GM12864 (cell line): ENCODE measurements around the gene DESI1.
A peak's percentile ranks its signal among the peaks of the same experiment; 100 is the strongest.
"Not testable (repeated sequence)": the region's sequence is repeated elsewhere in the genome, so short reads cannot be mapped to it uniquely, and the experiment has no call there.

Source experiments
- DNase-seq: peaks from one replicate; pipeline ENCODE4 v3.0.0-alpha.2; 2011; ENCODE audit warnings: low read depth
- H3K4me3 ChIP-seq: 2 replicates; pipeline ENCODE4 v1.5.1; 2011; ENCODE audit warnings: mild to moderate bottlenecking, low read depth, low read length, control low read depth
- CTCF ChIP-seq: IDR thresholded peaks from 2 replicates; pipeline ENCODE4 v1.5.1; 2011; ENCODE audit warnings: low read depth, mild to moderate bottlenecking, moderate library complexity, low read length, control low read depth, inconsistent platforms; ENCODE audit errors: missing control alignments

Gene DESI1

GRCh38 chr22:41620589-41621098, at the start of gene DESI1:
TSS of gene DESI1 (minus strand) at chr22:41621043. CDS start at chr22:41620839, 204 bp downstream.
- no peak for TF ChIP-seq CTCF
- no peak for DNase-seq
- H3K4me3 ChIP-seq, result peak within 1 kb of the TSS; percentile 92

- no peak overlapping the region for H3K4me3 ChIP-seq
- no peak for DNase-seq
- no peak for TF ChIP-seq CTCF
These were observed 48.4 kb upstream of the DESI1 start for GRCh38 chr22:41668971-41669911.

GRCh38 chr22:41664951-41665350, 44.1 kb upstream of the DESI1 start:
- no peak for TF ChIP-seq CTCF
- no peak for DNase-seq
- no peak overlapping the region for H3K4me3 ChIP-seq

- TF ChIP-seq CTCF, result no peak
- no peak for DNase-seq
These were observed 43.6 kb upstream of the DESI1 start for GRCh38 chr22:41664490-41664889.

GRCh38 chr22:41663594-41663993, 42.8 kb upstream of the DESI1 start:
- DNase-seq, H3K4me3 ChIP-seq: not testable (repeated sequence)

More at GRCh38 chr22:41664490-41664889, 43.6 kb upstream of the DESI1 start:
- H3K4me3 ChIP-seq, result no peak overlapping the region

GRCh38 chr22:41661713-41662112, 40.9 kb upstream of the DESI1 start:
- TF ChIP-seq CTCF, result no peak
- H3K4me3 ChIP-seq, result no peak overlapping the region
- no peak for DNase-seq

- TF ChIP-seq CTCF, result no peak
- no peak overlapping the region for H3K4me3 ChIP-seq
- DNase-seq, result no peak
These were observed 40.2 kb upstream of the DESI1 start for GRCh38 chr22:41661088-41661487.
